OCI-LY3 (cell line): ENCODE results near the gene PTPRN2.

Source experiments
- CTCF ChIP-seq: fragments of 200-600, 300-600 bp; sonication (generic); IDR thresholded peaks from 2 replicates; pipeline ENCODE4 v1.5.1; 2014; ENCODE audit warnings: antibody characterized with exemption, low read length, low read depth
- EZH2phosphoT487 ChIP-seq: fragments of 200-600 bp; shearing (Covaris generic); IDR thresholded peaks from 2 replicates; pipeline ENCODE4 v1.6.1; 2018; ENCODE audit warnings: antibody characterized with exemption, mixed run types, low read depth

GRCh38 chr7:157569967-157570366 is 1017.7 kb downstream of the PTPRN2 start:
- TF ChIP-seq EZH2phosphoT487 = no peak
- TF ChIP-seq CTCF = no peak
